Middle frontal gyrus (tissue), 1 donor: Measurements from ENCODE around the gene FBXO41.

Experiments used
- DNase-seq: peaks from one replicate; pipeline ENCODE4 v3.0.0-alpha.2; 2015; ENCODE audit warnings: low spot score; ENCODE audit errors: extremely low spot score

The FBXO41 gene

GRCh38 chr2:73214120-73215035, 69.9 kb downstream of the FBXO41 start, which contains the start of gene SMYD5:
Gene SMYD5, plus strand, starts transcription at chr2:73214245. Its CDS starts 22 bp downstream, at chr2:73214267.
- peak; percentile 77 for DNase-seq

GRCh38 chr2:73212448-73213176, 71.7 kb downstream of the FBXO41 start:
- peak; percentile 34 for DNase-seq

DNA sequence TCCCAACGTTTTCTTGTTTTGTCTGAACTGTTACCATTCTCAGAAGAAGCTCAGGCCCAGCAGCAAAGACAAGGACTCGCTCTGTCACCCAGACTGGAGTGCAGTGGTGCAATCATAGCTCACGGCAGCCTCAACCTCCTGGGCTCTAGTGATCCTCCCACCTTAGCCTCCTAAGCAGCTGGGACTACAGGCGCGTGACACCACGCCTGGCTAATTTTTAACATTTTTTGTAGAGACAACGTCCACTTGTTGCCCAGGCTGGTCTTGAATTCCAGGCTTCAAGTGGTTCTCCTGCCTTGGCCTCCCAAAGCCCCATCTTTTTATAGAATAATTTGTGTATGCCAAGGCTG, 72.2 kb downstream of the FBXO41 start:
- no peak for DNase-seq

- no peak for DNase-seq
Measured at GRCh38 chr2:73210696-73211095, 73.6 kb downstream of the FBXO41 start.

- no peak for DNase-seq
Measured at GRCh38 chr2:73210019-73210418, 74.3 kb downstream of the FBXO41 start.

- no peak for DNase-seq
Measured at GRCh38 chr2:73208258-73208657, 76.0 kb downstream of the FBXO41 start.

DNA sequence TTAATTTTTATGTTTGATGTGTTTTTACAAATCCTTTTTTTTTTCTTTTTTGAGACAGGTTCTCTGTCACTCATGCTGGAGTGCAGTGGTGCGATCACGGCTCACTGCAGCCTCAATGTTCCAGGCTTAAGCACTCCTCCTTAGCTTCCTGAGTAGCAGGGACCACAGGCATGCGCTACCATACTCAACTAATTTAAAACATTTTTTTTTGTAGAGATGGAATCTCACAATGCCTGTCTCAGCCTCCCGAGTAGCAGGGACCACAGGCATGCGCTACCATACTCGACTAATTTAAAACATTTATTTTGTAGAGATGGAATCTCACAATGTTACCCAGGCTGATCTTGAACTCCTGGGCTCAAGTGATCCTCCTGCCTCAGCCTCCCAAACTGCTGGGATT, 78.7 kb downstream of the FBXO41 start:
- DNase-seq = no peak
